ENCODE measurements around the gene MEIOB. TPM values are rescaled to one million over a fixed set of nuclear protein-coding genes. Genes with fewer than 3 reads are reported as not detected.

Gene MEIOB
- polyA plus RNA-seq, 3 donors = not detected

- DNase-seq = no peak
- intact Hi-C loops (cut with micrococcal nuclease) = no loop called here
- WGBS (ENCODE audit: insufficient coverage) = 98% methylated on average over 33 of the region's 35 CpGs
- no peaks in the 10 kb centered on the region for H3K9me3 ChIP-seq (replicated peaks in 1 of 2; ENCODE audit: control insufficient read depth in 1 of 2, insufficient read depth in 1 of 2, low read length in 2 of 2)
- no peak overlapping the region for H3K4me3 ChIP-seq (replicated peaks in 1 of 3; ENCODE audit: low read depth in 2 of 3, low read length in 3 of 3)
- TF ChIP-seq CTCF (IDR thresholded peaks at IDR 0.05) = no peak
- no peaks in the 10 kb centered on the region for H3K4me1 Mint-ChIP-seq
- no peaks in the 10 kb centered on the region for H3K4me1 ChIP-seq (ENCODE audit: control insufficient read depth in 1 of 2, insufficient read depth in 2 of 2, low read length in 2 of 2)
- no peaks in the 10 kb centered on the region for H3K27me3 Mint-ChIP-seq (ENCODE audit: low read depth in 3 of 3)
- H3K27ac ChIP-seq (ENCODE audit: low read depth in 1 of 2, low read length in 2 of 2) = no peak overlapping the region
- no peaks in the 10 kb centered on the region for H3K9me3 Mint-ChIP-seq
- peaks cover 52% of the 10 kb centered on the region for H4K20me1 ChIP-seq (ENCODE audit: insufficient read depth, low read length)
- H3K9ac ChIP-seq (ENCODE audit: insufficient read depth, low read length, poor library complexity, severe bottlenecking) = no peak overlapping the region
- peaks cover 47 to 85% of the 10 kb centered on the region in 2 donors for H3K36me3 Mint-ChIP-seq
- no peak overlapping the region for H3K4me3 Mint-ChIP-seq
- no peak overlapping the region for H2AFZ ChIP-seq (ENCODE audit: insufficient read depth, low read depth, low read length, poor library complexity, severe bottlenecking)
- no peak overlapping the region for H3K4me2 ChIP-seq (replicated peaks; ENCODE audit: extremely low read depth, low read length, poor library complexity, severe bottlenecking)
- H3K79me2 ChIP-seq (ENCODE audit: insufficient read depth, low read length) = peaks cover 15% of the 10 kb centered on the region
- peak overlapping the region in 1 of 7 donors; percentile 57 for H3K27ac Mint-ChIP-seq
- no peaks in the 10 kb centered on the region for H3K27me3 ChIP-seq (ENCODE audit: control insufficient read depth in 2 of 2, insufficient read depth in 2 of 2, low read length in 2 of 2)
- peaks cover 72 to 87% of the 10 kb centered on the region in 2 donors for H3K36me3 ChIP-seq (replicated peaks in 1 of 2; ENCODE audit: control insufficient read depth in 1 of 2, insufficient read depth in 2 of 2, low read length in 2 of 2)
Observed at GRCh38 chr16:1818873-1819525, 53.0 kb downstream of the MEIOB start.

GRCh38 chr16:1818204-1818872, 53.6 kb downstream of the MEIOB start:
- Mint-ChIP-seq H3K9me3 (no peaks in the 10 kb centered on the region), H3K4me1 (no peaks in the 10 kb centered on the region), H3K36me3 (peaks cover 54 to 92% of the 10 kb centered on the region in 2 donors), H3K27me3 (ENCODE audit: low read depth in 3 of 3) (no peaks in the 10 kb centered on the region), H3K27ac (no peak overlapping the region), H3K4me3 (no peak overlapping the region)
- Histone ChIP-seq H3K79me2 (ENCODE audit: insufficient read depth, low read length) (peaks cover 11% of the 10 kb centered on the region), H3K4me3 (replicated peaks in 1 of 3; ENCODE audit: low read depth in 2 of 3, low read length in 3 of 3) (no peak overlapping the region), H3K36me3 (replicated peaks in 1 of 2; ENCODE audit: control insufficient read depth in 1 of 2, insufficient read depth in 2 of 2, low read length in 2 of 2) (peaks cover 79 to 93% of the 10 kb centered on the region in 2 donors), H3K9ac (ENCODE audit: insufficient read depth, low read length, poor library complexity, severe bottlenecking) (no peak overlapping the region), H3K9me3 (replicated peaks in 1 of 2; ENCODE audit: control insufficient read depth in 1 of 2, insufficient read depth in 1 of 2, low read length in 2 of 2) (no peaks in the 10 kb centered on the region), H4K20me1 (ENCODE audit: insufficient read depth, low read length) (peaks cover 54% of the 10 kb centered on the region), H3K27ac (ENCODE audit: low read depth in 1 of 2, low read length in 2 of 2) (no peak overlapping the region), H2AFZ (ENCODE audit: insufficient read depth, low read depth, low read length, poor library complexity, severe bottlenecking) (no peak overlapping the region), H3K27me3 (ENCODE audit: control insufficient read depth in 2 of 2, insufficient read depth in 2 of 2, low read length in 2 of 2) (no peaks in the 10 kb centered on the region), H3K4me1 (ENCODE audit: control insufficient read depth in 1 of 2, insufficient read depth in 2 of 2, low read length in 2 of 2) (no peaks in the 10 kb centered on the region), H3K4me2 (replicated peaks; ENCODE audit: extremely low read depth, low read length, poor library complexity, severe bottlenecking) (no peak overlapping the region)
- no peak for DNase-seq
- intact Hi-C loops (cut with micrococcal nuclease) = no loop called here
- WGBS (ENCODE audit: insufficient coverage) = 98% methylated on average over 27 of the region's 27 CpGs
- no peak for TF ChIP-seq CTCF (IDR thresholded peaks at IDR 0.05)

All from CD14-positive monocyte (primary cell).